ENCODE measurements around the gene CACNG7.
"Not testable (repeated sequence)": the region's sequence is repeated elsewhere in the genome, so short reads cannot be mapped to it uniquely, and the experiment has no call there.

The CACNG7 gene, protein sequence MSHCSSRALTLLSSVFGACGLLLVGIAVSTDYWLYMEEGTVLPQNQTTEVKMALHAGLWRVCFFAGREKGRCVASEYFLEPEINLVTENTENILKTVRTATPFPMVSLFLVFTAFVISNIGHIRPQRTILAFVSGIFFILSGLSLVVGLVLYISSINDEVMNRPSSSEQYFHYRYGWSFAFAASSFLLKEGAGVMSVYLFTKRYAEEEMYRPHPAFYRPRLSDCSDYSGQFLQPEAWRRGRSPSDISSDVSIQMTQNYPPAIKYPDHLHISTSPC

GRCh38 chr19:53908935-53909415, at the start of gene CACNG7:
Gene CACNG7 (plus strand): TSS chr19:53909278. CDS start chr19:53912832, 3,554 bp downstream.
- peak in 39 of 42 donors; percentile 14 to 82 (median 60) for DNase-seq
- intact Hi-C loops (cut with DNase I), result loop anchor here (2.0 to 10.0 kb wide), 3 partner anchors 54 to 113 kb away; no protein-coding TSS in a partner anchor

- intact Hi-C loops (cut with DNase I), result no loop called here
- DNase-seq, result peak in 35 of 42 donors; percentile 28 to 86 (median 68)
Measured at GRCh38 chr19:53864308-53864836, 44.7 kb upstream of the CACNG7 start.

- intact Hi-C loops (cut with DNase I), result no loop called here
- peak in 6 of 42 donors; percentile 8 to 55 (median 34) for DNase-seq
Measured at GRCh38 chr19:53865523-53865917, 43.6 kb upstream of the CACNG7 start.

GRCh38 chr19:53865918-53866864, 42.9 kb upstream of the CACNG7 start:
- intact Hi-C loops (cut with DNase I), result no loop called here
- DNase-seq, result peak; percentile 48 to 90 (median 82)

- intact Hi-C loops (cut with DNase I), result no loop called here
- peak in 9 of 42 donors; percentile 14 to 51 (median 30) for DNase-seq
Measured at GRCh38 chr19:53866865-53867224, 42.2 kb upstream of the CACNG7 start.

DNA sequence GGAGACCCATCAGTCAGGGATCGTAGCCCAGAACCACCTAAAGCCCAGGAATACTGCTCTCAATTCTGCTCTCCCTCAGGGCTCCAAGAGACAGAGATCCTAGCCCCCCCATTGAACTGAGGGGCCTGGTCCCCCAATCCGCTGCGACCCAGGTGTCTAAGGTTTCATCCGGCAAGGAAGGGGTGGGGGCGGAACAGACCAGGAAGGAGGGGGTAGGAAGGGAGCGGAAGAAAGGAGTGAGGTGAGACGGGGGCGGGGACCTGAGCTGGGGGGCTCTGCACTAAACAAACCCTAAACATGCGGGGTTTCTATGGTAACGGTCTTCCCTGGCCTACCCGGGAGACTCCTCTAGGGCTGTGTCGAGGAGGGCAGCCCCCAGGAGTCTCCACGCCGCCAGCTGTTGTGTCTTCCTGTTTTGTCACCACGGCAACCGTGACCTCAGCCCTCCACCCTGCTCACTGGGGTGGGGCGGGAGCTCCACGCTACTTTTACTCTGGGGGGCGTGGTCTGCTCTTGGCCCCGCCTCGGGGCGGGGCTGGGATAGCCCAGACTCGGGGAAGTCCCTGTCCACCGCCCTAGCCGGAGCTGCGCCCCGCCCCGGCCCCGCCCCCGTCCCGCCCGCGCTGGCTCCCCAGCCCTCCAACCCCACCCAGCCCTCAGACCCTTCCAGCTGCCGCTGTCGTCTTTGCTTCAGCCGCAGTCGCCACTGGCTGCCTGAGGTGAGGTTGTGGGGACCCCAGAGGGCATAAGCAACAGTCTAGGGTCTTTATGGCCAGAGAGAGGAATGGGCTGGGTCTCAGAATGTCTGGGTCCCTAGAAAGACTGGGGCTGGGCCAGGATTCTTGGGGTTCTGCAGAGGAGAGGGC, 41.6 kb upstream of the CACNG7 start, which contains the start of gene MYADM:
Gene MYADM (plus strand): TSS at position 659 of the 866 bp plus-strand sequence. CDS start 5,647 bp downstream, outside the sequence.
- DNase-seq, result peak; percentile 94 to 99 (median 98)
- intact Hi-C loops (cut with DNase I), result no loop called here

DNA sequence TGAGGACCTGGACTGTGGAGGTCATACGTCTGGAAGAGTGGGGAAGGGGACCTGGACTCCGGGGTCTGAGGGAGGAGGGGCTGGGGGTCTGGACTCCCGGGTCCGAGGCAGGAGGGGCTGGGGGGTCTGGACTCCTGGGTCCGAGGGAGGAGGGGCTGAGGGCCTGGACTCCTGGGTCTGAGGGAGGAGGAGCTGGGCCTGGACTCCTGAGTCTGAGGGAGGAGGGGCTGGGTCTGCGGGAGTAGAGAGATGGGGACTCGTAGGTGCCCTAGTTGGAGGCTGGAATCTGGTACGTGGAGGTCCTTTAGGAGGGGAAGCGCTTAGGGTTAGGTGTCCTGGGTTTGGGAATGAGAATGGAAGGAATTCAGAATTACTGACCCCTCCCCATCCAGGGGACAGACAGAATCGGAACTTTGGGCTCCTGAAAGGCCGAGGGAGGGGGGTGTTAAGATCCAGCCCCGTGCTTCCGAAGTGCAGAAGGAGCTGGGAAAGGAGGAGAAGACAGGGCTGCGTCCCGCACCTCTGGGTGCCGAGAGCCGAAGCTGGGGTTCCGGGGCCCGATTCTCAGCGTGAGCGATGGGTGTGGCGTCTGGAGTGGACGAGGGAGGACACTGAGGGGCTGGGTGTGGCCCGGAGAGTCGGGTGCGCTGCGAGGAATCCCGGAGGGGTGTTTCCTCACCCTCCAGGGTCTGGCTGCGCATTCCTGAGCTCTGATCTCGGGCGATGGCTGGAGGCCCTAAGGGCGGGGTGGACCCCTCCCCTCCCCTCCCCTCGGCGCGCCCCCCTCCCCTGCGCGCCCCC, 40.8 kb upstream of the CACNG7 start:
- peak in 13 of 42 donors; percentile 11 to 57 (median 37) for DNase-seq
- intact Hi-C loops (cut with DNase I), result no loop called here

GRCh38 chr19:53868892-53869804, 39.9 kb upstream of the CACNG7 start:
- DNase-seq, result peak in 41 of 42 donors; percentile 38 to 85 (median 63)
- intact Hi-C loops (cut with DNase I), result no loop called here

GRCh38 chr19:53869805-53870484, 39.1 kb upstream of the CACNG7 start:
- DNase-seq; intact Hi-C loops (cut with DNase I): not testable (repeated sequence)

DNA sequence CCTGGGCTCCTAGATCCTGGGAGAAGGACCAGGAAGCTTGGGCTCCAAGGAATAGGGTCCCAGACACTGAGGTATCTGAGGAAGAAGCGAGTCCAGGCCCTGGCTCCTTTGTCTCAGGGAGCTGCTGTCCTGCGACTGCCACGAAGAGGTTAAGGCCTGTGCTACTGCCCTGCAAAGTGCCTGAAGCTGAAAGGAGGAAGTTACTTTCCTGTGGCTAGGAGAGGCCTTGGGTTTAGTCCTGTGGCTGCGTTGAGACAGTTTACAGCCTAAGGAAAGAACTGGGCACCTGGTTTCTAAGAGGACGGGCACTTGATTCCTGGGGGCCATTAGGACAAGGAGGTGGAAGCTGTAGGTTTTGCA, 38.6 kb upstream of the CACNG7 start:
- DNase-seq, result peak in 4 of 42 donors; percentile 20 to 23 (median 20)
- intact Hi-C loops (cut with DNase I), result no loop called here

- peak in 2 of 42 donors; percentile 9 to 46 for DNase-seq
- intact Hi-C loops (cut with DNase I), result no loop called here
Measured at GRCh38 chr19:53871454-53871853, 37.6 kb upstream of the CACNG7 start.

- intact Hi-C loops (cut with DNase I), result no loop called here
- no peak for DNase-seq
Measured at GRCh38 chr19:53872762-53873161, 36.3 kb upstream of the CACNG7 start.

- no peak for DNase-seq
- intact Hi-C loops (cut with DNase I), result no loop called here
Measured at GRCh38 chr19:53873773-53874605, 35.1 kb upstream of the CACNG7 start.

DNA sequence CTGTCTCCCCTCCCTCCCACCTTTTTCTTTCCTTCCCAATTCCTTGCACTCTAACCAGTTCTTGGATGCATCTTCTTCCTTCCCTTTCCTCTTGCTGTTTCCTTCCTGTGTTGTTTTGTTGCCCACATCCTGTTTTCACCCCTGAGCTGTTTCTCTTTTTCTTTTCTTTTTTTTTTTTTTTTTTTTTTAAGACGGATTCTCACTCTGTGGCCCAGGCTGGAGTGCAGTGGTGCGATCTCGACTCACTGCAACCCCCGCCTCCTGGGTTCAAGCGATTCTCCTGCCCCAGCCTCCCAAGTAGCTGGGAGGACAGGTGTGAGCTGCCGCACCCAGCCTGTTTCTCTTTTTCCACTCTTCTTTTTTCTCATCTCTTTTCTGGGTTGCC, 34.5 kb upstream of the CACNG7 start:
- intact Hi-C loops (cut with DNase I), result no loop called here
- no peak for DNase-seq

DNA sequence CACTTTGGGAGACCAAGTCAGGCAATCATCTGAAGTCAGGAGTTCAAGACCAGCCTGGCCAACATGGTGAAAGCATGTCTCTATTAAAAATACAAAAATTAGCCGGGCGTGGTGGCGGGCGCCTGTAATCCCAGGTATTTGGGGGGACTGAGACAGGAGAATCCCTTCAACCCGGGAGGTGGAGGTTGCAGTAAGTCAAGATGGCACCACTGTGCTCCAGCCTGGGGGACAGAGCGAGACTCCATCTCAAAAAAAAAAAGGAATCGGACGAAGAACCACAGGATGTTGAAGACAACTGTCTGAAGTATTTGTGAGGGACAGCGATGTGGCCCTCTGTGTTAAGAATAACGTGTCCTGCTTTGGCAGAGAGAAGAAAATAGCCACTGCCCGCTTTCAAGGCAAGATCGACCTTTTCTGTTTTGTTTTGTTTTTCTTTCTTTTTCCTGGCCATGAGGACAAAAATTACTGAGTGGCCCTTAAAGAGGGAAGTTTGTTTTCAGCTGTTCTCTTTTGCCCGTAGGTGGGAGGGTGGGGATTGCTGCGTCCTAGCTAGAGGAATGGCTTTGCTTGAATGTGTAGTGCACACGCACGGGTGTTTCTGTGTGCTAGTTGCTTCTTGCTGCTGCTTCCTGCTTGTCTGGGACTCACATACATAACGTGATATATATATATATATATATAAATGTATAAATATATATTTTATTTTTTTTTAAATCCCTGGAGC, 33.3 kb upstream of the CACNG7 start:
- DNase-seq, result no peak
- intact Hi-C loops (cut with DNase I), result no loop called here

Measured in head of caudate nucleus (tissue), 42 donors.